RKO (cell line): ENCODE results near the gene VWA5B2.

Experiments used
- DNase-seq: peaks from one replicate; pipeline ENCODE4 v3.0.0-alpha.2; 2016; ENCODE audit warnings: low spot score

Gene VWA5B2

DNA sequence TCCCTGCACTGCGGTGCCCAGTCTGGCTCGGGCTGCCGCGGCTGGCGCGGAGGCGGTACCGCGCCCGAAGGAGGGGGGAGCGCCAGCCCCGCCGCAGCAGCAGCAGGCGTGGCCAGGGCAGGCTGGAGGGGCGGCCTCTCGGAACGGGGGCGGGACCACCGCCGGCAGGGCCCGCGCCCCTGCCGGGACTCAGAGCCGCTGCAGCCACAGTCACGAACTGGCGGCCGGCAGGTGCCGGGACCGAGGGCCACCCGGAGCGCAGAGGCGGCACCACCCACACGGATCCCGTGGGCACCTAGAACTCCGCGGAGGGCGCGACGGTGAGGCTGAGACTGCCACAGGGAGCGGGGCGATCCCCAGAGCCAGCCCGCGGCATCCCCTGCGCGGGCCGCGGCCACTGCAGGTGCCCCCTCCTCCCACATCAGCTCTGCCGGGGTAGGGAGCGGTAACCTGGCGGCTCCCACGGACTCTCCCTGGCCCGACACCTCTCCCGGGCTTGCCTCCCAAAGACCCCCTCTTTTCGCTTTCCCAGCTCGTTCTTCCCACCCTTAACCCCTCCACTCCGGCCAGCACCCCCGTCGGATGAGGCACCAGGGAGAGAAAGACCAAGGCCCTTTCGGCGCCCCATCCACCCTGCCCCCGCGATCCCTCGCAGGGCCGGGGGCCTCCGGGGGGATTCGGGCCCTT is at the start of gene VWA5B2:
Gene VWA5B2 (plus strand): TSS at position 192 of the 687 bp plus-strand sequence. CDS start 944 bp downstream, outside the sequence.
- DNase-seq: peak; percentile 83

DNA sequence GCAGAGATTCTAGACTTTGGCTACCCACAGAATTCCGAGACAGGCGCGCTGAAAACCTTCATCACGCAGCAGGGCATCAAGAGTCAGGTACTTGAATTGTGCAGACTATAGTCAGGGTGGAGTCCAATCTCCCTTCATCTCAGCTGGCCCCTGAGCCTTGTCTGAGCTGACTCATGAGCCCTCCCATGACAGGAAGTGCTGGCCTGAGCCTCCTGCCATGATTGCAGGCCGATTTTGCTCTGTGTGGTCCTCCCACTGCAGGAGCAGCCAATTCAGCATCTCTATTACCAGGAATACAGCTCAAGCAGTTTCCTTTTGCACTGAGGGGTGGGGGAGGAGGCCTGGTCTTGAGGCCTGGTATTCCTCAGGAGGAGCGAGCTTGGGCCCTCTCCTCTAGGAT is 49.2 kb upstream of the VWA5B2 start:
- peak; percentile 39 for DNase-seq

GRCh38 chr3:184181596-184181995 is 47.8 kb upstream of the VWA5B2 start:
- no peak for DNase-seq

DNA sequence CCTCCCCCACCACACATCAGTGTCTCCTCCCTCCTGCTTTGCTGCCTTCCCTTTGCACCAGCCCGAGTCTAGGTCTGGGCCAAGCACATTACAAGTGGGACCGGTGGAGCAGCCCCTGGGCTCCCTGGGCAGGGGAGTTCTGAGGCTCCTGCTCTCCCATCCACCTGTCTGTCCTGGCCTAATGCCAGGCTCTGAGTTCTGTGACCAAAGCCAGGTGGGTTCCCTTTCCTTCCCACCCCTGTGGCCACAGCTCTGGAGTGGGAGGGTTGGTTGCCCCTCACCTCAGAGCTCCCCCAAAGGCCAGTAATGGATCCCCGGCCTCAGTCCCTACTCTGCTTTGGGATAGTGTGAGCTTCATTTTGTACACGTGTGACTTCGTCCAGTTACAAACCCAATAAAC is 45.7 kb upstream of the VWA5B2 start:
- DNase-seq: no peak

GRCh38 chr3:184184546-184185230 is 44.7 kb upstream of the VWA5B2 start:
- no peak for DNase-seq

GRCh38 chr3:184185461-184186183 is 43.8 kb upstream of the VWA5B2 start:
- peak; percentile 98 for DNase-seq

DNA sequence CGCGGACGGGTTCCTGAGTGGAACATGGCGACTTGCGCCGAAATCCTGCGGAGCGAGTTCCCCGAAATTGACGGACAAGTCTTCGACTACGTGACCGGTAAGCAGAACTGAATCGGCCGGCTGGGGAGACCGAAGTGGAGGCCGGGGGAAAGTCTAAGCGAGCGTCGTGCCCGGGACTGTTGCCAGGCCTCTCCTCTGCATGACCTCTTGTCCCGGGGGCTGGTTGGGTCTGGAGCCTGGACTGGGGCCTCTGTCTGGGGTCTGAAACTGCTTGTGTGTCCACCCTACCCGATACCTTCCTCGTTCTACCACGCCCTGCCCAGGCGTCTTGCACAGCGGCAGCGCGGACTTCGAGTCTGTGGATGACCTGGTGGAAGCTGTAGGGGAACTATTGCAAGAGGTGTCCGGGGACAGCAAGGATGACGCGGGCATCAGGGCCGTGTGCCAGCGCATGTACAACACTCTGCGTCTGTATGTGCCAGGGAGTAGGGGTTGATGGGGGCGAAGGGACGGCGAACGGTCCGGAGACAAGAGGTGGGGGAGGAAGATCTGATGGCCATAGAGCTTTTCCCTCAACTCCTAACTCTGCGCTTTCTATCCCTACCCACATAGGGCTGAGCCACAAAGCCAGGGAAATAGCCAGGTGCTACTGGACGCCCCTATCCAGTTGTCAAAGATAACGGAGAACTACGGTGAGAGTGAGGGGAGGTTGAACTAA is 43.0 kb upstream of the VWA5B2 start, which contains the start of gene ABCF3:
Gene ABCF3 (plus strand): TSS at position 16 of the 718 bp plus-strand sequence. CDS start 9 bp downstream, at position 25.
- peak; percentile 76 for DNase-seq

DNA sequence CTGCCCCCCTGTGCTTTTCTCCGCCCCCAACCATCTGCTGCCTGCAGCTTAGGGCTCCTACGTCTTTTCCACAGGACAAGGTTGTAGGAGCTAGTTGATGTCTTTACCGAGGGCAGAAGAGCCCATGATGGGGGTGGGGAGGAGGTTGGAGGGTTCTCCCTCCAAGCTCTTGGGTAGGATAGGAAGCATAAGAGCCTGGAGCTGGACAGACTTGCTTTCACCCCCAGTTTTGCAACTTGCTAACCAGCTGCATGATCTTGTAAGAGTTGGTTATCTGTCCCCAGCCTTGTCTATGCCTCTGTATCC is 42.5 kb upstream of the VWA5B2 start:
- DNase-seq: no peak

DNA sequence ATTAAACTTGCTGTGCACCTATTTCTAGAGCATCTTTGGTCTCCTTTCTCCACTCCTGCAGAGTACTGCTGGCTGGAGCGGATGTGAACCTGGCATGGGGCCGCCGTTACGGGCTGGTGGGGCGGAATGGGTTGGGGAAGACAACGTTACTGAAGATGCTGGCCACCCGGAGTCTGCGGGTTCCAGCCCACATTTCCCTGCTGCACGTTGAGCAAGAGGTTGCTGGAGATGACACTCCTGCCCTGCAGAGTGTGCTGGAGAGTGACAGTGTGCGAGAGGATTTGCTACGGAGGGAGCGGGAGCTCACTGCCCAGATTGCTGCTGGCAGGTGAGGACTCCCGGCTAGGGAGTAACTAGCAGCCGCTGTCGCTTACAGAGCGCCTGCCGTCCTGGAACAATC is 41.3 kb upstream of the VWA5B2 start:
- DNase-seq: no peak

DNA sequence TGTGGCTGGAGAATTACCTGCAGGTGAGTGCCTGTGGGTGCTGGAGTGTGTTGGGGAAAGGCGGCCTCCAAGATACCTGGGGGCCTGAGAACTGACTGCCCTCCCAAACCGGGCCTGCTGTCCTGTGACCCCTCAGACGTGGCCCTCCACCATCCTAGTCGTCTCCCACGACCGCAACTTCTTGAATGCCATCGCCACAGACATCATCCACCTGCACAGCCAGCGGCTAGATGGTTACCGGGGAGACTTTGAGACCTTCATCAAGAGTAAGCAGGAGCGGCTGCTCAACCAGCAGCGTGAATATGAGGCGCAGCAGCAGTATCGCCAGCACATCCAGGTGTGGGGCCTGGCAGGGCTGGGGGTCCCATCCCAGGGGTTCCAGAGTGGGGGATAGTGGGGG is 40.0 kb upstream of the VWA5B2 start:
- DNase-seq: no peak

- no peak for DNase-seq
These were observed 36.5 kb upstream of the VWA5B2 start for GRCh38 chr3:184192889-184193288.

DNA sequence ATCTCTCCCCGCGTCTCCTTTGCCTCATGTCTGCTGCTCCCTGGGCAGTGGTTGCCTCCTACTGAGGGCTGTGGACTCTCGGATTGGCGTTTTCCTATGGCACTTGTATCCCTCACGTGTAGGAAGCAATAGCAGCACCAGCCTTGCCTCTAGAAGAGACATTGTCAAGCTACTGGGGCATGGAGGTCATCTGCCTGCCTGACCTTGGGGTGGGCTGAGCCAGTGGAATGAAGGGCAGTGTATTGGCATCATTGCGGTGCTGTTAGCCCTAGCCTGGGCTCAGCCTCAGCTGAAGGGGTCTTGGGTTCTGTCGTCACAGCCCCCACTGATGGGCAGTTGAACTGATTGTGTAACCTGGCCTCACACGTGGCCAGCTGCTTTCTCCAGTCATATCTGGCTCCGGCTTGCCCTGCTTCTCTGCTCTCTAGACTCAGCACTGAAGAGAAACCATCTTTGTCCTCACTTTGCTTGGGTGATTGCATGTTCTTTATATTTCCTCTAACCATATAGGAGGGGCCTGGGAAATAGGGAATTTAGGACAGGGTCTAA is 35.3 kb upstream of the VWA5B2 start:
- no peak for DNase-seq

- DNase-seq: no peak
These were observed 32.8 kb upstream of the VWA5B2 start for GRCh38 chr3:184196536-184196935.

DNA sequence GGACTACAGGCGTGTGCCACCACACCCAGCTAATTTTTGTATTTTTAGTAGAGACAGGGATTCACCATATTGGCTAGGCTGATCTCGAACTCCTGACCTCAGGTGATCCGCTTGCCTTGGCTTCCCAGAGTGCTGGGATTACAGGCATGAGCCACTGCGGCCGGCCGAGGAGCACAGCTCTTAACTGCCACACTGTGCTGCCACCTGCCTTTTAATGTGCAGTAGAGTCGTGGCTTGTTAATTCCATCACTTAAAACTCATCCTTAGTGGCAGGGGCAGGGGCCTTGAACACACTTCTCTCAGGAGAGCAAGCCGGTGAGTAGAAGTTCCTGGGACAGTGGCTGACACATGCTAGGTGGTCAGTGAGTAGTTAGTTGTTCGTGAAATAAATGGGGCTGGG is 30.9 kb upstream of the VWA5B2 start:
- no peak for DNase-seq

DNA sequence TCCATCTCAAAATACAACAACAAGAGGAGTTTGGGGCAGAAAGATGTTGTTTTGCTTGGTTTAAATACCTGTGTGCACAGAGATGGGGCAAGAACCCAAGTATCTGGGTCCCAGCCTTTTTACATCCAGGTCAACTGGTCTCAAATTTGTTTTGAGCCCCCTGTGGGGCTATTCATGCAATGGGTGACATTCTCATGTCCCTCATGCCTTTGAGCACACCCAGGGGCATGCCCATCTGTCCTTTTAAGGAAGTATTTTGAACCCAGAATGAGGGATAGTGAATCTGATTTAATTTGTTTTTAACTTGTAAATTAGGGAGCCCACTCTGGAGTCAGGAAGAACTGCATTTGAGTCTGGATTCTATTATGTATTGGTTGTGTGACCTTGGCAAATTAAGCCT is 28.6 kb upstream of the VWA5B2 start:
- no peak for DNase-seq

DNA sequence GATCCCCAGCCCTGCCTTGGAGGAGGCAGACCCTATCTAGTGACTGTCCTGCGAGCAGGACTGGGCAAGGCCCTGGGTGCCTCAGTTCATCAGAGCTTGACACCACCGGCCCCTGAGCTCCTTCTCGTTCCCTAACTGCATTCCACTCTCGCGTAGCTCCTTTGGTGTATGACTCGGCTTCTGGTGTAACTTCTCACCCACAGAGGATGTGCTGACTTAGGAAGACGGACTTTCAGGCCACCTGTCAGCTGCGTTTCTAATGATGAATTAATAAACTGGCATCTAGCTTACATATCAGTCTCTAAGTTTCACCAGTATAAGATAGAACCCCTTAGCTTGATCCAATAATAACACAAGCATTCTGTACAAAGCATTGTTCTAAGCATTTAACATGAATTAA is 25.9 kb upstream of the VWA5B2 start:
- no peak for DNase-seq

DNA sequence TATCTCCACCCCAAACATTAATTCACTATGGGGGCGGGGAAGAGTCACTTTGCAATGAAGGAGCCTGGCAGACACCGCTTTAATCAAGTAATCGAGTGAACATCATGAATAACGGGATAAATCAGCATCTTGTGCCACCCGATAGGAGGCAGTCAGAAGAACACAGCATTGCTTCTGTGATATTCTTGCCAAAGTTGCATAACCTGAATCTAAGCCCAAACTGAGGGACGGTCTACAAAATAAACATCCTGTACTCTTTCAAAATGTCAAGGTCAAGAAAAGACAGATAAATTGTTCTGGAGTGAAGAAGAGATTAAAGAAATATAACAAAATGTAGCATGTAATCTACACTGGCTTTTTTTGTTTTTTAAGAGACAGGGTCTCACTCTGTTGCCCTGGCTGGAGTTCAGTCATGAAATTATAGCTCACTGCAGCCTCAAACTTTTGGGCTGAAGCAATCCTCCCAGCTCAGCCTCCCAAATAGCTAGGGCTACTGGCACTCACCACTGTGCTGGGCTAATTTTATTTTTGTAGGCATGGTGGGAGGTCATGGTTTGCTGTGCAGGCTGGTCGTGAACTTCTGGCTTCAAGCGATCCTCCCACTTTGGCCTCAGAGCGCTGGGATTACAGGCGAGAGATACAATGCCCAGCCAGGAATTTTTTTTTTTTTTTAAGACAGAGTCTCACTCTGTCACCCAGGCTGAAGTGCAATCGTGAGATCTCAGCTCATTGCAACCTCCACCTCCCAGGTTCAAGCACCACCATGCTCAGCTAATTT is 20.1 kb upstream of the VWA5B2 start:
- DNase-seq: no peak

DNA sequence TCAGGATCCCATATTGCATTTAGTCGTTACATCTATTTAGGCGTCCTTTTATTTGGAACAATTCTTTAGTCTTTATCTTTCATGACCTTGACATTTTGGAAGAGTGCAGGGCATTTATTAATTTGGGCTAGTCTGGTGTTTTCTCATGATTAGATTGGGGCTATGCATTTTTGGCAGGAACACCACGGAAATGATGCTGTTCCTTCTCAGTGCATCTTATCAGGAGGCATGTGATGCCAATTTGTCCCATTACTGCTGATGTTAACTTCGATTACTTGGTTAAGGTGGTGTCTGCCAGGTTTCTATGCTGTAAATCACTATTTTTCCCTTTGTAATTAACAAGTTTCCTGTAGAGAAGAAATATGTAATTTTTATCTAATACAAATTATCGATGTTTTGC is 18.1 kb upstream of the VWA5B2 start:
- DNase-seq: no peak

DNA sequence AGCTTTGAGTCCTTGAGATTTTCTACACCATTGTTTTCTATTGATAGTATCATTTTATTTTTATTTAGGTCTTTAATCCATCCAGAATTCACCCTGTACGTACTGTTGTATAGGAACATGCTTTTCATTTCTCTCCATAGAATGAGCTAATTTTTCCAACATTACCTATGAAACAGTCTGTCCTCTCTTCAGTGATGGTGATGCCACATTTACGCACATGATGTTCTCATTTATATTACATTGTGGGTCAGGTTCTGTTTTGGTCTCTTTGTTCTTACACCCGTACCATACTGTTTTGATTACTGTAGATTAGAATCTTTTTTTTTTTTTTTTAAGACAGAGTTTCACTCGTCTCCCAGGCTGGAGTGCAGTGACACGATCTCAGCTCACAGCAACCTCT is 17.7 kb upstream of the VWA5B2 start:
- no peak for DNase-seq

GRCh38 chr3:184218814-184219213 is 10.6 kb upstream of the VWA5B2 start:
- no peak for DNase-seq

DNA sequence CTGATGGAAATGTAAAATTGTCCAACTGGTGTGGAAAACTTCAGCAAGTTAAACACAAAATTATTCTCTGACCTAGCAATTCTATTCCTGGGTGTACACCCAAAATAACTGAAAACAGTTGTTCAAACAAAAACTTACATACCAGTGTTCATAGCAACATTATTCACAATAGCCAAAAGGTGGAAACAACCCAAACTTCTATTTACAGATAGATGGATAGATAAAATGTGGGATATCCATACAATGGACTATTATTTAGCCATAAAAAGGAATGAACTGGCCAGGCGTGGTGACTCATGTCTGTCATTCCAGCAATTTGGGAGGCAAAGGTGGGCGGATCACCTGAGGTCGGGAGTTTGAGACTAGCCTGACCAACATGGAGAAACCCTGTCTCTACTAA is 6.9 kb upstream of the VWA5B2 start:
- DNase-seq: no peak

GRCh38 chr3:184223946-184224345 is 5.4 kb upstream of the VWA5B2 start:
- DNase-seq: no peak
